Thyroid gland (tissue), 4 donors: ENCODE results near the gene RBBP4.

Experiments used
- POLR2A ChIP-seq, 2 donors: fragments of 450-650 bp; IDR thresholded peaks; one replicate each; pipeline ENCODE4 v1.6.1; 2017; ENCODE audit warnings: antibody characterized with exemption in 2 of 2, mild to moderate bottlenecking in 2 of 2, moderate library complexity in 1 of 2
- TF ChIP-seq, protein P1 (sequence below), 6 experiments: fragments of 200-600 bp in 3 of 6; fragments of 450-650 bp in 3 of 6; sonication (generic) in 3 of 6; IDR thresholded peaks; one replicate each; pipeline ENCODE4 v1.5.1; 2016 to 2019; ENCODE audit warnings: antibody characterized with exemption in 6 of 6, mild to moderate bottlenecking in 2 of 6, inconsistent platforms in 1 of 6, moderate library complexity in 1 of 6

DNA sequence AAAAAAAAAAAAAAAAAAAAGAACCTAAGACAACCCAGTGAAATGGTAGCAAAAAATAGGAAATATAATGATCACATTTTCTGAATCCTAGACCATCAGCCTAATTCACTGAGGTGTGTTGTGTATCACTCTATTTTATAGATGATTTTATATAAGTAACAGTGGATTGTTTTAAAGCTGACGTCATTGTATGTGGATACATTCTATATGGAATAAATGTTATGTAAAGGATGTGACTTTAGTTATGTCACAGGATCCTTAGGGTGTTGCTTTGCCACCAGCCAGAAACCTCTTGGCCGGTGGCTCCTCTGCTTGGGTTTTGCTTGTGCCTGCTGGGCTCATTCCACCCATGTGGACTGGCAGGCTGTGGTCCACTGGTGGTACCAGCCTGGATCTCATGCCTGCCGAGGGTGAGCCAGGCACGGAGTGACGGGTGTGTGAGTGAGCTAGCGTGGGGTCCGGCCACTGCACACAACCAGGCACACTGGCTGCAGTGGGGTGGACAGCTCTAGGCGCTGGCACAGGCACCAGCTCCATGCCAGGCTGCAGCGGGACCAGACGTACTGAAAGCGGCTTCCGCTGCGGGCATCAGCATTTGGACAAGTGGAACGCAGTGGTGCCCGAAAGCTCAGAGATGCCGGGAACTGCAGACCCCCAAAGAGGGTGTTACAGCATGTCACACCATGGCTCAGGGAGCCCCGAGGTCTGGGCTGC is 45.1 kb upstream of the RBBP4 start:
- TF ChIP-seq, protein P1, sequence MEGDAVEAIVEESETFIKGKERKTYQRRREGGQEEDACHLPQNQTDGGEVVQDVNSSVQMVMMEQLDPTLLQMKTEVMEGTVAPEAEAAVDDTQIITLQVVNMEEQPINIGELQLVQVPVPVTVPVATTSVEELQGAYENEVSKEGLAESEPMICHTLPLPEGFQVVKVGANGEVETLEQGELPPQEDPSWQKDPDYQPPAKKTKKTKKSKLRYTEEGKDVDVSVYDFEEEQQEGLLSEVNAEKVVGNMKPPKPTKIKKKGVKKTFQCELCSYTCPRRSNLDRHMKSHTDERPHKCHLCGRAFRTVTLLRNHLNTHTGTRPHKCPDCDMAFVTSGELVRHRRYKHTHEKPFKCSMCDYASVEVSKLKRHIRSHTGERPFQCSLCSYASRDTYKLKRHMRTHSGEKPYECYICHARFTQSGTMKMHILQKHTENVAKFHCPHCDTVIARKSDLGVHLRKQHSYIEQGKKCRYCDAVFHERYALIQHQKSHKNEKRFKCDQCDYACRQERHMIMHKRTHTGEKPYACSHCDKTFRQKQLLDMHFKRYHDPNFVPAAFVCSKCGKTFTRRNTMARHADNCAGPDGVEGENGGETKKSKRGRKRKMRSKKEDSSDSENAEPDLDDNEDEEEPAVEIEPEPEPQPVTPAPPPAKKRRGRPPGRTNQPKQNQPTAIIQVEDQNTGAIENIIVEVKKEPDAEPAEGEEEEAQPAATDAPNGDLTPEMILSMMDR (IDR thresholded peaks at IDR 0.05) = no peak
- TF ChIP-seq POLR2A (IDR thresholded peaks at IDR 0.05) = no peak
